ENCODE results near the gene MAT1A. TPM values are rescaled to one million over a fixed set of nuclear protein-coding genes. Genes with fewer than 3 reads are reported as not detected.

The MAT1A gene
- total and polyA plus RNA-seq, 2 of the 13 experiments (the other 11 are each of a cell fraction or from before 2014, with no cell fraction given): 57.1 to 76.9 TPM

GRCh38 chr10:80281784-80282765, 7.4 kb downstream of the MAT1A start (continued):
- peak; percentile 79 for TF ChIP-seq YEATS4 (CRISPR knock-in tag; IDR thresholded peaks at IDR 0.05; ENCODE audit: borderline replicate concordance)
- TF ChIP-seq TOPORS (CRISPR knock-in tag; IDR thresholded peaks at IDR 0.05): peak; percentile 38; the same call in 1 of the 2 replicates
- peak; percentile 56; the same call in 1 of the 2 replicates for TF ChIP-seq ZNF784 (CRISPR knock-in tag; IDR thresholded peaks at IDR 0.05; ENCODE audit: borderline replicate concordance)
- TF ChIP-seq PLSCR1 (CRISPR knock-in tag; IDR thresholded peaks at IDR 0.05; ENCODE audit: borderline replicate concordance): no peak
- peak; percentile 28; the same call in 1 of the 2 replicates for TF ChIP-seq ZNF124 (CRISPR knock-in tag; IDR thresholded peaks at IDR 0.05)
- TF ChIP-seq TFDP2 (CRISPR knock-in tag; IDR thresholded peaks at IDR 0.05): peak; percentile 19; the same call in 1 of the 2 replicates
- TF ChIP-seq ZFP90 (CRISPR knock-in tag; IDR thresholded peaks at IDR 0.05; ENCODE audit: borderline replicate concordance): 0 out of 2 replicates have a peak, but pooled peaks have one; percentile 53
- no peak for TF ChIP-seq CC2D1A (CRISPR knock-in tag; IDR thresholded peaks at IDR 0.05)
- peak; percentile 51; the same call in 1 of the 2 replicates for TF ChIP-seq ELF3 (CRISPR knock-in tag; IDR thresholded peaks at IDR 0.05)
- TF ChIP-seq FUBP1 (CRISPR knock-in tag; IDR thresholded peaks at IDR 0.05; ENCODE audit: borderline replicate concordance): 0 out of 2 replicates have a peak, but pooled peaks have one; percentile 20
- TF ChIP-seq ZNF552 (CRISPR knock-in tag; IDR thresholded peaks at IDR 0.05; ENCODE audit: borderline replicate concordance): no peak
- TF ChIP-seq THAP11 (CRISPR knock-in tag; IDR thresholded peaks at IDR 0.05): peak; percentile 59
- no peak; the same call in 1 of the 2 replicates for TF ChIP-seq PRMT3 (CRISPR knock-in tag; IDR thresholded peaks at IDR 0.05; ENCODE audit: borderline replicate concordance, low read depth)
- no peak for TF ChIP-seq ZNF713 (CRISPR knock-in tag; IDR thresholded peaks at IDR 0.05)
- no peak for TF ChIP-seq FLYWCH1 (CRISPR knock-in tag; IDR thresholded peaks at IDR 0.05)
- peak; percentile 52; the same call in 1 of the 2 replicates for TF ChIP-seq ZBTB4 (CRISPR knock-in tag; IDR thresholded peaks at IDR 0.05; ENCODE audit: borderline replicate concordance)
- TF ChIP-seq MAZ (IDR thresholded peaks at IDR 0.05; ENCODE audit: borderline replicate concordance, low read depth, low read length): no peak
- peak; percentile 66 for TF ChIP-seq MAZ (CRISPR knock-in tag; IDR thresholded peaks at IDR 0.05; ENCODE audit: low read depth)
- no peak for TF ChIP-seq TGIF2 (CRISPR knock-in tag; IDR thresholded peaks at IDR 0.05)

Data from HepG2 (cell line).